ENCODE measurements around the gene TBC1D28. TPM values are rescaled to one million over a fixed set of nuclear protein-coding genes. Genes with fewer than 3 reads are reported as not detected.
A peak's percentile ranks its signal among the peaks of the same experiment; 100 is the strongest.
"Not testable (repeated sequence)": the region's sequence is repeated elsewhere in the genome, so short reads cannot be mapped to it uniquely, and the experiment has no call there.

TBC1D28 gene
- 0.26 TPM in 1 of 2 replicates, not detected in the other for total RNA-seq
- long read RNA-seq = 0 reads

- H3K27ac Mint-ChIP-seq (ENCODE audit: unreplicated experiment); H3K4me3 Mint-ChIP-seq: not testable (repeated sequence)
These were observed at the start of gene TBC1D28 for GRCh38 chr17:18644291-18644690. Gene TBC1D28 (minus strand): TSS chr17:18644391. CDS start chr17:18641352, 3,039 bp downstream.

GRCh38 chr17:18682668-18683067 is 38.5 kb upstream of the TBC1D28 start:
- DNase-seq (ENCODE audit: low read depth, low spot score); H3K9me3 Mint-ChIP-seq: not testable (repeated sequence)

More at GRCh38 chr17:18644291-18644690, at the start of gene TBC1D28:
- not testable (repeated sequence) for H3K27me3 Mint-ChIP-seq (ENCODE audit: low read depth); H3K36me3 Mint-ChIP-seq (ENCODE audit: low read depth); H3K9me3 Mint-ChIP-seq; H3K4me1 Mint-ChIP-seq; DNase-seq (ENCODE audit: low read depth, low spot score)

GRCh38 chr17:18681767-18682571 is 37.8 kb upstream of the TBC1D28 start, which contains the start of gene FOXO3B:
Gene FOXO3B (minus strand): TSS chr17:18682314. CDS start chr17:18681651, 663 bp downstream.
- not testable (repeated sequence) for H3K27me3 Mint-ChIP-seq (ENCODE audit: low read depth); H3K4me1 Mint-ChIP-seq; H3K9me3 Mint-ChIP-seq
- Mint-ChIP-seq H3K36me3 (ENCODE audit: low read depth) (peaks cover 28% of the 10 kb centered on the region), H3K4me3 (peak within 1 kb of the TSS; percentile 97), H3K27ac (ENCODE audit: unreplicated experiment) (peak within 1 kb of the TSS; percentile 71)
- DNase-seq (ENCODE audit: low read depth, low spot score) = peak; percentile 64

More at GRCh38 chr17:18682668-18683067, 38.5 kb upstream of the TBC1D28 start:
- H3K27me3 Mint-ChIP-seq (ENCODE audit: low read depth); H3K4me1 Mint-ChIP-seq; H3K27ac Mint-ChIP-seq (ENCODE audit: unreplicated experiment): not testable (repeated sequence)
- H3K36me3 Mint-ChIP-seq (ENCODE audit: low read depth) = peaks cover 24% of the 10 kb centered on the region
- peak overlapping the region; percentile 97 for H3K4me3 Mint-ChIP-seq

- not testable (repeated sequence) for H3K4me1 Mint-ChIP-seq; H3K27me3 Mint-ChIP-seq (ENCODE audit: low read depth); H3K27ac Mint-ChIP-seq (ENCODE audit: unreplicated experiment); DNase-seq (ENCODE audit: low read depth, low spot score)
- Mint-ChIP-seq H3K9me3 (peaks cover 10% of the 10 kb centered on the region), H3K36me3 (ENCODE audit: low read depth) (peaks cover 55% of the 10 kb centered on the region), H3K4me3 (peak overlapping the region; percentile 67)
These were observed 33.2 kb upstream of the TBC1D28 start for GRCh38 chr17:18677381-18677780.

GRCh38 chr17:18676928-18677327 is 32.7 kb upstream of the TBC1D28 start:
- H3K4me1 Mint-ChIP-seq; H3K27ac Mint-ChIP-seq (ENCODE audit: unreplicated experiment); H3K27me3 Mint-ChIP-seq (ENCODE audit: low read depth); DNase-seq (ENCODE audit: low read depth, low spot score): not testable (repeated sequence)
- peaks cover 10% of the 10 kb centered on the region for H3K9me3 Mint-ChIP-seq
- H3K36me3 Mint-ChIP-seq (ENCODE audit: low read depth) = peaks cover 58% of the 10 kb centered on the region
- peak overlapping the region; percentile 67 for H3K4me3 Mint-ChIP-seq

GRCh38 chr17:18672395-18673227 is 28.4 kb upstream of the TBC1D28 start:
- H3K4me1 Mint-ChIP-seq; DNase-seq (ENCODE audit: low read depth, low spot score); H3K27ac Mint-ChIP-seq (ENCODE audit: unreplicated experiment); H3K9me3 Mint-ChIP-seq; H3K4me3 Mint-ChIP-seq; H3K27me3 Mint-ChIP-seq (ENCODE audit: low read depth): not testable (repeated sequence)
- peaks cover 69% of the 10 kb centered on the region for H3K36me3 Mint-ChIP-seq (ENCODE audit: low read depth)

GRCh38 chr17:18668625-18669024 is 24.4 kb upstream of the TBC1D28 start:
- not testable (repeated sequence) for H3K27ac Mint-ChIP-seq (ENCODE audit: unreplicated experiment); DNase-seq (ENCODE audit: low read depth, low spot score); H3K27me3 Mint-ChIP-seq (ENCODE audit: low read depth); H3K9me3 Mint-ChIP-seq; H3K4me1 Mint-ChIP-seq
- peak overlapping the region; percentile 15 for H3K4me3 Mint-ChIP-seq
- peaks cover 55% of the 10 kb centered on the region for H3K36me3 Mint-ChIP-seq (ENCODE audit: low read depth)

GRCh38 chr17:18667535-18667934 is 23.3 kb upstream of the TBC1D28 start:
- H3K27me3 Mint-ChIP-seq (ENCODE audit: low read depth); H3K27ac Mint-ChIP-seq (ENCODE audit: unreplicated experiment); H3K4me3 Mint-ChIP-seq; DNase-seq (ENCODE audit: low read depth, low spot score); H3K4me1 Mint-ChIP-seq: not testable (repeated sequence)
- Mint-ChIP-seq H3K9me3 (peaks cover 10% of the 10 kb centered on the region), H3K36me3 (ENCODE audit: low read depth) (peaks cover 59% of the 10 kb centered on the region)

GRCh38 chr17:18666326-18666725 is 22.1 kb upstream of the TBC1D28 start:
- peaks cover 58% of the 10 kb centered on the region for H3K36me3 Mint-ChIP-seq (ENCODE audit: low read depth)
- H3K9me3 Mint-ChIP-seq = peaks cover 13% of the 10 kb centered on the region
- H3K27ac Mint-ChIP-seq (ENCODE audit: unreplicated experiment); DNase-seq (ENCODE audit: low read depth, low spot score); H3K27me3 Mint-ChIP-seq (ENCODE audit: low read depth); H3K4me3 Mint-ChIP-seq; H3K4me1 Mint-ChIP-seq: not testable (repeated sequence)

GRCh38 chr17:18661924-18662624 is 17.9 kb upstream of the TBC1D28 start:
- not testable (repeated sequence) for H3K27ac Mint-ChIP-seq (ENCODE audit: unreplicated experiment)

GRCh38 chr17:18650094-18650493 is 5.9 kb upstream of the TBC1D28 start:
- not testable (repeated sequence) for H3K27ac Mint-ChIP-seq (ENCODE audit: unreplicated experiment); H3K36me3 Mint-ChIP-seq (ENCODE audit: low read depth); H3K4me3 Mint-ChIP-seq; H3K4me1 Mint-ChIP-seq; H3K27me3 Mint-ChIP-seq (ENCODE audit: low read depth); H3K9me3 Mint-ChIP-seq; DNase-seq (ENCODE audit: low read depth, low spot score)

More at GRCh38 chr17:18661924-18662624, 17.9 kb upstream of the TBC1D28 start:
- not testable (repeated sequence) for H3K4me3 Mint-ChIP-seq; DNase-seq (ENCODE audit: low read depth, low spot score); H3K4me1 Mint-ChIP-seq; H3K27me3 Mint-ChIP-seq (ENCODE audit: low read depth)
- Mint-ChIP-seq H3K36me3 (ENCODE audit: low read depth) (peaks cover 29% of the 10 kb centered on the region), H3K9me3 (peaks cover 10% of the 10 kb centered on the region)

- H3K27me3 Mint-ChIP-seq (ENCODE audit: low read depth); H3K9me3 Mint-ChIP-seq; H3K4me3 Mint-ChIP-seq; H3K4me1 Mint-ChIP-seq; H3K36me3 Mint-ChIP-seq (ENCODE audit: low read depth); H3K27ac Mint-ChIP-seq (ENCODE audit: unreplicated experiment); DNase-seq (ENCODE audit: low read depth, low spot score): not testable (repeated sequence)
These were observed 1.1 kb downstream of the TBC1D28 start for GRCh38 chr17:18643124-18643523.

- H3K27ac Mint-ChIP-seq (ENCODE audit: unreplicated experiment); H3K9me3 Mint-ChIP-seq; DNase-seq (ENCODE audit: low read depth, low spot score); H3K4me1 Mint-ChIP-seq; H3K36me3 Mint-ChIP-seq (ENCODE audit: low read depth); H3K4me3 Mint-ChIP-seq; H3K27me3 Mint-ChIP-seq (ENCODE audit: low read depth): not testable (repeated sequence)
These were observed 5.8 kb downstream of the TBC1D28 start for GRCh38 chr17:18638357-18638756.
